GM18502 (cell line): ENCODE results near the gene MRPL12.

Experiments used
- ATAC-seq: cut with Tn5 transposase; IDR thresholded peaks from one replicate; pipeline ENCODE4 v1.9.1; 2021; ENCODE audit warnings: mild to moderate bottlenecking; ENCODE audit not compliant: unreplicated experiment, poor library complexity

The MRPL12 gene

DNA sequence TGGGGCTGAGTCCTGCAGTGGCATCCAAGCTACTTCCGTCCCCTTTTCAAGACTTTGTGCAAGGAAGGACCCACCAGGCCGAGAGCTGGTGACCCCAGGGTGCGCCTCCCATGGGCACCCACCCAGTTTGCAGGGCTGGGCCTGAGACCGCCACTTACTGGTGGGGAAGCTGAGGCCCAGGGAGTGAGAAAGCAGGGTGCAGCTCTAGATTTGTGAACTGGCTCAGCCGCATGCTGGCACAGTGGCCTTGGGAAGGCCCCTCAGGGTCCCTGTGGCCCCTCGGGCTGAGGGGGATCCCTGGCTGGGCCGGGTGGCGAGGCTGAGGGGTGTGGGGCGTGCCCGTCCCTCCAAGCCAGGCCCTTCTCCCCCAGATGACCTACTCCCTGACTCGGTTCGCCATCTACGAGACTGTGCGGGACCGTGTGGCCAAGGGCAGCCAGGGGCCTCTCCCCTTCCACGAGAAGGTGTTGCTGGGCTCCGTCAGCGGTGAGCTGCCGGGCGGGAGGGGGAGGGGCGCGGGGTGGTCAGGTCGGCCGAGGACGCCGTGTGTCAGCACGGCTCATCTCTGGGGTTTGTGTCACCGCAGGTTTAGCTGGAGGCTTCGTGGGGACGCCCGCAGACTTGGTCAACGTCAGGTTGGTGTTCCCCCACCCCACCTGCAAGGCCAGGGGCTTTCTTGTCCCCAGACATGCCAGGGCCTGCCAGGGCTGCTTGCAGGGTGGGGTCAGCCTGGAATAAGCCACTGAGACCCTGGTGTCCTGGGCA lies 12.1 kb downstream of the MRPL12 start:
- no peak for ATAC-seq

DNA sequence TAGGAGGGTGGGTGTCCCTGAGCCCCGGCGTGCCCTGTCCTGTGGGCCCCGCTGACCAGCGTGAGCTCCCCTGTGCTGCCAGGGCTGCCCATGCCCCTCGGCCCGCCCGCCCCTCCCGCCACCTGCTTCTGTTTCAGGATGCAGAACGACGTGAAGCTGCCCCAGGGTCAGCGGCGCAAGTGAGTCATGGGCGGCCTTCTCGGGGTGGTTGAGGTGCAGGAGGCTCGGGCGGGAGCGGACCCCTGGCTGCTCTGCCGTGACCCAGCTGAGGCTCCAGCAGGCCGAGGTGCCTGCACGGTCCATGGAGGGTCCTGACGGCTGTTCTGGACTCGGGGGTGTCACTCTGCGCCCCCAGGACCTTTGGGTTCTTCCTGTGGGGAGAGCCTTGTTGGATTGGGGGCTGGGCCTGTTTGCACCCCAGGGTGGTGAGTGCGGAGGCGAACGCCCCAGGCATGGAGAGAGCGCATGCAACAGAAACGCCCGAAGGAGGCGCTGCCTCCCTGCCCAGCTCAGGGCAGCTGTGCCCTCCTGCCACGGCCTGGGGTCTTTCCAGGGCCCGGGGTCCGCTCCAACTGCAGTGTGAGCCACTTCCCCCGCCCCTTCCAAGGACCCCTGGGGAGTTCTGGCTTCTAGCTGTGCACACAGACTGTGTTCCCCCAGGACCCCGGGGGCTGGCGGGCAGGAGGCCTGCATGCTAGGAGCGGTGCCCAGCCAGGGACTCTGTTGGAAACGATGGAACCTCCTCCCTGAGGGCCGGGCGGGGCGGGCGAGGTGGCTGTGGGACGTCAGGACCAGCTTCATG lies 12.9 kb downstream of the MRPL12 start:
- no peak for ATAC-seq

DNA sequence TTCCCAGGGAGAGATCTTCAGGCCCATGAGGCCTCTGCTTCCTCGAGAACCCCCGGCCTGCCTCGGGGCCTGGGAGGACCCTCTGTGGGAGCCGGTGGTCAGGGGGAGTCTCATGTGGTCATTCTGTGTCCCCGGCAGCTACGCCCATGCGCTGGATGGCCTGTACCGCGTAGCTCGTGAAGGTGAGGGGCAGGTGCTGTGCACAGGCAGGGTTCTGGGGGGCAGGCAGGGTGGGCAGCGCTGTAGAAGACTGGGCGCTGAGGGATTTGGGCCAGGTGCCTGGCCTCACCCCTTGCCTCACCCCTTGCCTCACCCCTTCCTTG lies 13.5 kb downstream of the MRPL12 start:
- ATAC-seq: no peak

DNA sequence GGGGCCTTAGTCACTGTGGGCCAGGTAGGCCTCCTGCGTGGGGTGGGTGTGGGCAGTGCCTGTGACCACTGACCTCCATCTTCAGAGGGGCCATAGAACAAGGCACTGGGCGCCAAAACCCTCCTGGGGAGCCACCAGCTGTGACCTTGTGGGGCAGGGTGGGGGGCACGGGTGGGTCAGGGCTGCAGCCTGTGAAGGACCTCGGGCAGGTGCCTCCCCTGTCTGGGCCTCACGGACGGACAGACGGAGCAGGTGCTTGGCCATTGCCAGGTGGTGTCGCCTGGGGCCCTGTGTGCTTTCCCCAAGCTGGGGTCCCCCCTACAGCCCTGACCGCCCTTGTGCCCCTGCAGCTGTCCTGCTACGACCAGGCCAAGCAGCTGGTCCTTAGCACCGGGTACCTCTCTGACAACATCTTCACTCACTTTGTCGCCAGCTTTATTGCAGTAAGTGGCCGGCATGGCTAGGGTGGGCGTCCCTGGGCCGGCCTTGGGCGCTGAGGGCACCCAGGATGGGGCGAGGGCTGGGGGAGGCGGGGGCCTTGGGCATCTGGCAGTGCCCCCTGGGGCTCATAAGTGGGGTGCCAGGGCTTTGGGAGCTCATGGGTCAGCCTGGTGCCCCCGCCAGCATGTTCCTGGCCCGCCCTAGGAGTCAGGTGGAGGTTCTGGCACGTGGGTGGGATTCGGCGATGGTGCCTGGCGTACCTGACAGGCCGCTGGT lies 14.0 kb downstream of the MRPL12 start:
- no peak for ATAC-seq

DNA sequence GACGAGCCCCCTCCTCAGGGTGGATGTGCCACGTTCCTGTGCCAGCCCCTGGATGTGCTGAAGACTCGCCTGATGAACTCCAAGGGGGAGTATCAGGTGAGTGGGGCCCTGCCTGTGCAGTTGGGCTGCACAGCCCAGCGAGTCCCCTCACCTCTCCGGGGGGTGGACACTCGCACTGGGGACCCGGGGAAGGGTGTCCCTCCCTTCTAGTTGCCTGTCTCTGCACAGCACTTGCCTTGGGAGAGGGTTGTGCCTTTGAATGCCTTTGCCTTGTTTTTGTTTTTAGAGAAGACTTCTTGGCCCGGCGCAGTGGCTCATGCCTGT lies 14.6 kb downstream of the MRPL12 start:
- no peak for ATAC-seq

DNA sequence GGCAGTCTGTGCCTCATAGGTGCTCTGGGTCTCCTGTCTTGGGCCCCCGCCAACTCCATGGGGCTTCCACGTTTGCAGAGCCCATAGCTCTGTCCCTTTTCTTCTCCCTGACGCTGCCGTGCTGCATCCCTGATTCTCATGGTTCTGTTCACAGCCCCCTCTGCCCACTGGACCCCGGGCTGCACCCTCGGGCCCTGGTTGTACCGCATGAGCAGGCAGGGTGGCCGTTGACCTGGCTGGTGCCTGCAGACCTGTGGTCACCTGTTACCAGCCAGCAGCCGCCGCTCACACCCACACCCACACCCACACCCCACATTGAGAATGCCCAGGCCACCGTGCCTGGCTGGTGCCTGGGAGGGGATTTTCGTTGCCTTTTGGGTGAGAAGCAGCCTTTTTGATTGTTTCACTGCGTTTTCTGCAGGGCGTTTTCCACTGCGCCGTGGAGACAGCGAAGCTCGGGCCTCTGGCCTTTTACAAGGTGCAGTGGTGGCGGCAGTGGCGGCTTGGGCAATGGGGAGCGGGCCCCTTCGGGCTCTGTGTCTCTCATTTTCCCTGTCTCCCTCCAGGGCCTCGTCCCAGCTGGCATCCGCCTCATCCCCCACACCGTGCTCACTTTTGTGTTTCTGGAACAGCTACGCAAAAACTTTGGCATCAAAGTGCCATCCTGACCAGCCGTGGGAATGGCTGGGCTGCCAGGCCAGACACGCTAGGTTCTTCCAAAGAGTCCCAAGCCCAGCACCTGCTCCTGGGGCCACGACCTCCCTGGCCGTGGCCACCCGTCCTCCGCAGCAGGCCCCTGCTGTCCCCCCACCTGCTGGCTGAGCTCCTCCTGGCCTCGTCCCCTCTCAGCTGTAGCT lies 16.5 kb downstream of the MRPL12 start:
- no peak for ATAC-seq

DNA sequence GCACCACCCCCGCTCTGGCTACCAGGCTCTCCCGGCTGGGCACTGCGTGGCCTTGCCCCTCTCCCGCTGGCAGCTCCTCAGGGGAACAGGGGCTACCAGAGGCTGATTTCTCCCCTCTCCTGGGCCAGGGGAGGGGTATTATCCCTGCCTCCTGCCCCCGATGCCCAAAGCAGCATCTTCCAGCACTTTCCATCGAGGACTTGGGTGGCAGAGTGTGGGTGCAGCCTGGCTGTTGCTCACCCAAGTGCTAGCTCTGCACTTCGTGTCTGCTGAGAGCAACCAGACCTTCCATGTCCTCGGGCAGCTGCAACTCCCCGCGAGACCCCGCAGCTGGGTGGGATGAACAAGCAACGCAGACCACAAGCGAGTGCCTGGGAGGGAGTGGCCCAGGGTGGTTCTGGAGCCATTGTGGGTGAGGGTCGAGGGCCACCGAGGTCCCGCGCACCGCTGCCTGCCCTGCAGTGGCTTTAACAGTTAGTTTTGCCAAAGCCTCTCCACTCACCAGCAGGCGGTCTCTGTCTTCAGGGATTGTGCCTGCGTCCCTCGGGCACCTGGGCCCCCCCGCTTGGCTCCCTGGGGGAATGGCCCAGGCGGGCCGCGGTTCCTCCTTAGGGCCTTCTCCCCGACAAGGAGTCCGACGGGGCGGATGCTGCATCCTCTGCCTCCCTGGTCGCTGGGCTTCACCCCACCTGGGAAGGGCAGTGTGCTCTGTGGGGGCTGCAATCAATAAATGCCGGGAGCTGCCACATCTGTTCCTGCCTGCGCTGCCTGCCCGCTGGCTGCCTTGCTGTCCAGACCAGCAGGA lies 17.3 kb downstream of the MRPL12 start:
- no peak for ATAC-seq

DNA sequence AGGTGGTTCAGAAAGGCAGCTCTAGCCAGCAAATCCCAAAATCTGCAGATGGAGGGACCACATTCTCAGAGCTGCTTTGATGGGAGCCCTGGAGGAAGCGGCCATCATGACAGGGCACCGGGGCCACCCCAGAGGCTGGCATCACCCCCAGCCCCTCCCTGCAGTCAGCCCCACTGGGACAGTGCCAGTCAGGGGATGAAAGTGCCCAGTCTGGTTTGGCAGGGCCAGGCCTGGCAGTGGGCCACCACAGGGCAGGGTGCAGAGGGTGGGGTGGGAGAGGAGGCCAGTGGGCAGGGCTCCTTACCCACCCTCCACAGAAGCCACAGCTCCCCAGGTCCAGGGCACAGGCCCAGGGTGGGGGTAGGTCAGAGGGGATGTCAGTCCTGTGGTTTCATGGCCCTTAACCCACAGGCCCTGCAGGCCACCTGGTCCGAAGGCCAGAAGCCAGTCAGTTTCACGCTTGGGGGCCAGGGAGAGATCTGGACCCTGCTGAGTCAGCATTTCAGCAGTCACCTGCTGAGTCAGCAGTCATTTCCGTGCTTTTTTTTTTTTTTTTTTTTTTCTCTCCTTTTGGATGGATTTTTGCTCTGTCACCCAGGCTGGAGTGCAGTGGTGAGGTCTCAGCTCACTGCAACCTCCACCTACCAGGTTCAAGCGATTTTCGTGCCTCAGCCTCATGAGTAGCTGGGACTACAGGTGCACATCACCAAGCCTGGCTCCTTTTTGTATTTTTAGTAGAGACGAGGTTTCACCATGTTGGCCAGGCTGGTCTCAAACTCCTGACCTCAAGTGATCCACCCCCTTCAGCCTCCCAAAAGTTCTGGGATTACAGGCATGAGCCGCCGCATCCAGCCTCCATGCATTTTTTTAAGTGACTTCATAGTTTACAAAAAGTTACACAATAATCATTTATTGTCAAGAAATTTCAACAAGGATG lies 19.3 kb downstream of the MRPL12 start:
- no peak for ATAC-seq

DNA sequence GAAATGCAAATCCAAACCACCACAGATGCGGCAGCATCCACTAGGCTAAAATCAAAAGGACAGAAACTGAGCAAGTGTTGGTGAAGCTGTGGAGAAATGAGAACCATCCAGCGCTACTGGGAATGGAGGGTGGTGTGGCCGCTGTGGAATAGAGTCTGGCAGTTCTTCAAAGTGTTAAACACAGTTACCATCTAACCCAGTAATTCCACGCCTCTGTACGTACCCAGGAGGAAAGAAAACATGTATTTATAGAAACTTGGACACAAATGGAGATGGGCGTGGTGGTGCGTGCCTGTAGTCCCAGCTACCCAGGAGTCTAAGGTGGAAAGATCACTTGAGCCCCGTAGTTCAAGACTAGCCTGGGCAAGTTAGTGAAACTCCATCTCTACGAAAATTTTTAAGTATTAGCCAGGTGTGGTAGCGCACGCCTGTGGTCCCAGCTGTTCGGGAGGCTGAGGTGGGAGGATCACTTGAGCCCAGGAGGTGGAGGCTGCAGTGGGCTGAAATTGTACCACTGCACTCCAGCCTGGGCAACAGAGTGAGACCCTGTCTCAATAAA lies 20.6 kb downstream of the MRPL12 start:
- ATAC-seq: no peak

DNA sequence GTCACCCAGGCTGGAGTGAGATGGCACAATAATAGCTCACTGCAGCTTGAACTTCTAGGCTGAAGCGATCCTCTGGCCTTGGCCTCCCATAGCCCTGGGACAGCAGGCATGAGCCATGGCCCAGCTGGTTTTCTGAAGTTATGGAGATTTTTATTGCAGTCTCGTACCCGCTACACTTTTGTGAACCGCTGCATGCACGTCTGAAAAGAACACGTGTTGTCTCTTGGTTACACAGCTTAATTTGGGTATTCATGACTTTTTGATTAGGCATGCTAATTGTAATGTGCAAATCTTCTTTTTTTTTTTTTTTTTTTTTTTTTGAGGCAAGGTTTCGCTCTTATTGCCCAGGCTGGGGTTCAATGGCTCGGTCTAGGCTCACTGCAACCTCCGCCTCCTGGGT lies 22.3 kb downstream of the MRPL12 start:
- no peak for ATAC-seq

DNA sequence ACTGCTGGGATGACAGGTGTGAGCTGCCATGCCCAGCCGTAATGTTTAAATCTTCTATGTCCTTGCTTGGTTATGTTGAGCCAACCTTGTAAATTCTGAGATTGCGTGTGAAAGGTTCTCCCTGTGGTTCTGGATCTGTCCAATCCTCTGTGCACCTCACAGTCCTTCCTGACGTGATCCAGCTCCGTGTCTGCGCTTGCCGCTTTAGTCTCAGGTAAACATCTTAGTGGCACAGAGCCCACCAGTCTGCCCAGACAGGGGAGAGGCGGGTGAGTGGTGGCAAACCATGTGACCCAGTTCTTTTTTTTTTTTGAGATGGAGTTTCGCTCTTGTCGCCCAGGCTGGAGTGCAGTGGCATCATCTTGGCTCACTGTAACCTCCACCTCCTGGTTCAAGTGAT lies 22.8 kb downstream of the MRPL12 start:
- ATAC-seq: no peak

DNA sequence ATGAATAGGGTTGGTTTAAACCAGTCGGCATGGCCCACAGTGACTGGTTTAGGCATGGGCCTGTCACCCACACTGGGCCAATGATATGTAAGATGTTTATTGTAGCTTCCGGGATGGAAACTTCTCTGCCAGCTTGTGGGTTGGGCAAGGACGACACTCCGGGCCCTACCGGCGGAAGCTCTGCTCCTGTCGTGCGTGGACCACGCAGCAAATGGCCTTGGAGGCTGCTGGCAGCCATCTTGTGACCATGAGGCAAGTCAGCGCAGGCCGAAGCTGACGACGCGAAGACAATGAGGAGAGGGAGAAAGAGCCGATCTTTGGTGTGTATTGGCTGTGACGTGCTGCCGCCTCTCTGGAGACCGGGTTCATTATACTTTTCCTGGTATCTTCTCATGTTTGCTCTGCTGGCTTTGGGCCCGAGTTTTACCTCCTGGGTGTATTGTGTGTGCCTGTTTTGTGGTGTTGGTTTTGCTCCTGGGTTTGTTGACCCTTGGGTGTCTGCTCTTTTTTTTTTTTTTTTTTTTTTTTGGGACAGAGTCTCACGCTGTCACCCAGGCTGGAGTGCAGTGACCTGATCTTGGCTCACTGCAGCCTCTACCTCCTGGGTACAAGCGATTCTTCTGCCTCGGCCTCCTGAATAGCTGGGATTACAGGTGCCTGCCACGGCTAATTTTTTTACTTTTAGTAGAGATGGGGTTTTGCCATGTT lies 24.3 kb downstream of the MRPL12 start:
- no peak for ATAC-seq

DNA sequence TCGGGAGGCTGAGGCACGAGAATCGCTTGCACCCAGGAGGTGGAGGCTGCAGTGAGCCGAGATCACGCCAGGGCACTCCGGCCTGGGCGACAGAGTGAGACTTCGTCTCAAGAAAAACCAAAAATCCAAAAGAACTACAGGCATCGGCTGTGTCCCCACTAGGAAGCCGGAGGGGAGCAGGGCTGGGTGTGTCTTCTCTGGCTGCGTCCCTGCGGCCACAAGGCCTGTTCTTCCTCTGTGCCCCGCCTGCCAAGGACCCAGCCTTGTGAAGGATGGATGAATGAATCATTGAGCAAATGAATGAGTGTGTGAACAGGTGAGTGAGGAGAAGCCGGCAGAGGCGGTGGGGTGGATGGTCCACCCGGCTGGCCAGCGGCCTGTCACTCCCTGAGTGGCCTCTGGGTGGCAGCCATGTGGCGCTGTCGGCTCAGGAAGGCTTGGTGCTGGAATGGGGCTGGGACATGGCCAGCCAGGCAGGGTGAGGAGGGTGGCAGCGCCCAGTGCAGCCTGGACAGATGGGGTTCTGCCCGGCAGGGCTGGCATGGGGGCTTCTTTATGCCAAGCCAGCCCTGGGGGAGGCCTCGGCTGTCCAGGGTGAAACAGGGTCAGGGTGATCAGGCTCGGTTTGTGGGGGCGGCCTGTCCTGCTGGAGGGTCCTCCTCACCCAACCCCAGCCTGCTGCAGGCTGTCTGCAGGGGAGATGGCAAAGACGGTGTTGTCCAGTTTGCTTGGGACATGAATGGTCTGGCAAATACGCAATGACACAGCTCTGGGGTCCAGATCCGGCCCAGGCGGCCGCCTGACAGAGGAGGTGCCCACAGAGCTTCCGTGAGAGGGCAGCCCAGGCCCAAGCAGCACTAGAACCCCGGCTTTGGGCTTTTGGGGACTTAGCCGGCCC lies 30.6 kb downstream of the MRPL12 start:
- no peak for ATAC-seq

DNA sequence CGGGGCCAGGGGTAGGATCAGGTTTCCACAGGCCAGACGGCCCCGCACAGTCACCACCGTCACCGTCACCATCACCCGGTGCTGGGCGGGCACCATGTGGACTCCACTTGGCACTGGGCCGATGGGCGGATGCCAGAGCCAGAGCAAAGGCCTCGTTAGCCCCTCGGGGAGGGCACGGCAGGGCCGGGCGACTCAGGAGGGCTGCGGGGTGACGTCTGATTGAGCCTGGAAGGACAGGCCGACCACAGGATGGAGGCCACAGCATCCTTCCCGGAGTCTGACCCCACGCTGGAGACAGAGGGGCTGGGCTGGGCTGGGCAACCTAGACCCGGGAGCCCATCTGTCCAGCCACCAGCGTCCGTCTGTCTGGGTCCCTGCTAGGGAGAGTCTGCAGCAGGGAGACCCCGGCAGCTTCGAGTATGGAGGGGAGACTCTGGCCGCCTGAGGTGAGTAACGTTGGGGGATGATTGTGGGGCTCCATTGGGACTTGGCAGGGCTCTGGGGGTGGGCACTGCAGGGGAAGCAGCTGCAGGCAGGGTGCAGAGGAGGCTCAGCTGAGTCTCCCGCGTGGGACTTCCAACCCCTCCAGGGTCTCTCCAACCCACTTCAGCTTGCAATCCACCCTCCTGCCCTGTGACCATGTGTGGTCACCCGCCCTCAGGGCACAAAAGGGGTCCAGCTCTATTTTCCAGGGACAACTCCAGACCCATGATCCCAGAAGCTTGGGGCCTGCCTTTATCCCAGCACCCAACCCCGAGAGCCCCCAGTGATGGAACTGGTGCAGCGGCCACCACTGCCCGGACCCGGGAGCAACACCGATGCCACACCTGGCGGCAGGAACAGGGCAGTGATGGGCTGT lies 31.5 kb downstream of the MRPL12 start:
- ATAC-seq: no peak

DNA sequence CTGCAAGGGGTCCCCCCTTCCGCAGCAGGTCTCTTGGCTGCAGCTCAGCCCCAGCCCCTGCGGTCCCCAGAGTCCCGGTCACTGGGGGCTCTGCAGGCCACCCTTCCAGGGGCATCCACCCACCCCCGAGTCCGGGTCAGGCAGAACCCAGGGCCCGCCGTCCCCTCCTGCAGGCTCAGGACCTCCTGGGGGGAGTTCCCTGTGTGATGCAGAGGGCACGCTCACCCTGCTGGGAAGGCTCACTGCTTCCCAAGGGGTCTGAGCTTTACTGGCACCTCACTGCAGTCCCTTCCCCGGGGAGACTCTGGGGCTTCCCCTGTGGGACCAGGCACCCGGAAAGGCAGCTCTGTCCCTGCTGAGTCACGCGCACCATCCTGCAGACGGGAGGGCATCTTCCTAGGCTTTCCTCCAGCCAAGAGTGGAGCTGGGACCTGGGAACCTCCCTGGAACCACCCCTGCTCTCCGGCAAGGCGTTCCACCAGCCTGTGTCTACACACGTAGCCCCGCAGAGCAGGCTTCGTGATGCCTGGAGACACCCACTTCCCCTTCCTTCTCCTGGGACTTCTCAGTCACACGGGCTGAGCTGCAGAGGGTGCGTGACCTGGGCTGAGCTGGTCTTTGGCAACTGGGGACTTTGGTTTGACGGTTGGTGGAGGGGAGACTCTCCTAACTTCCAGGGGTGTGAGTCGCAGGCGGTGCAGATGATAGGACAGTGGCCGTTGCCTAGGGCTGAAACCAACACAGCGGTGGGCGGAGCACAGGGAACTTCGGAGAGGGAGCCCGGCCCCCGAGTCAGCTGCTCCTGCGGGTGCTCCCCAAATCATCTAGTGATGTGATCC lies 32.3 kb downstream of the MRPL12 start:
- no peak for ATAC-seq
